Measurements from ENCODE around the gene ATP6V1G3.
"Not testable (repeated sequence)": the region's sequence is repeated elsewhere in the genome, so short reads cannot be mapped to it uniquely, and the experiment has no call there.

ATP6V1G3 gene

DNA sequence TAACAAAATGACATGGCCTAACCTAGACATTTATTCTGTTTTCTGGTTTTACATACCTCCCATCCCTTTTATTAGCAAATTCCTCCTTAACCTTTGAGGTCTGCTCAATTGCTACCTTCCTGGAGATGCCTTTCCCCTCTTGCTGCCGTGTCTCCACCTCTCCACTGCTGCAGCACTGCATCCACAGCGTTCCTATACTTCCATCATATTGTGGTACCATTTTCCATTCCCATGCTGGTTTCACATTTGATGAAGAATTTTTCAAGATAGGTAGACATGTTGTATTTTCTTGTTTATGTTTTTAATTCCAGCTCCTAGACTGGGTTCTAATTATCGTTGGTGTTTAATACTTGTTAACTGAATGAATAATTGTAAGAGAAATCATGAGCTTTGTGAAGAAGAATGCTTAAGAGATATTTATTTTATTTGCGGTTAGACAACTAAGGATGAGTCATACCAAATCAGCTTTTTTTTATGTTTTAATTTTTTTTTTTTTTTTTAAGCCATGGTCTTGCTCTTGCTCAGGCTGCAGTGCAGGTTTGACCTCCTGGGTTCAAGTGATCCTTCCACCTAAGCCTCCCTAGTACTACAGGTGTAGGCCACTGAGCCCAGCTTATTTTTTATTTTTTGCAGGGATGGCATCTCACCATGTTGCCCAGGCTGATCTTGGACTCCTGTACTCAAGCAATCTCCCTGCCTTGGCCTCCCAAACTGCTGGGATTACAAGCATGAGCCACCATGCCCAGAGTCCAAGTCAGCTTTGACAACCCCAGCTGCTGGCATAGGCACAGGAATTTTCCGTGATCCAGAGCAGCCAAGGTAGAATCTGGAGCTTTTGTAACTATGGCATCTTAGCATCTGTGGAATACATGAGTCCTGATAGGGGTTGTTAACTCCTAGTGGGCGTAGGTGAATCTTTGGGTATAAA is 44.0 kb downstream of the ATP6V1G3 start:
- no peak for DNase-seq

DNA sequence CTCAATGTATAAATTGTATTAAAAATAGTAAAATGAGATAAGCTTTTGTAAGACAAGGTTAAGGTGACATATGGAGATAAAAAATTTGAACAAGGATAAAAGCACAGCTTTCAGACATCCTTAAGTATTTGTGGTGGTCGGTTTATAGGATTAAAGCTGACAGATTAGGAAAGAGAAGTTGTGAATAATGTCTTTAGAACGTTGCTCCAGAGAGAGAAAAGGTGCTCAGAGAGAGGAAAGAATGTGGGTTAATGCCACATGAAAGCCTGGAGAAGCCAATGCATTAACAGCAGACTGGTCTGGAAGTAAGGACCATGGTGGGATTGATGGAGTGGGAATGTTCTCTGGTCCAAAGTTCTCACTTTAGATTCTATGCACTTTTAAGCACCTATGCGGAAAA is 44.8 kb downstream of the ATP6V1G3 start:
- DNase-seq = no peak

DNA sequence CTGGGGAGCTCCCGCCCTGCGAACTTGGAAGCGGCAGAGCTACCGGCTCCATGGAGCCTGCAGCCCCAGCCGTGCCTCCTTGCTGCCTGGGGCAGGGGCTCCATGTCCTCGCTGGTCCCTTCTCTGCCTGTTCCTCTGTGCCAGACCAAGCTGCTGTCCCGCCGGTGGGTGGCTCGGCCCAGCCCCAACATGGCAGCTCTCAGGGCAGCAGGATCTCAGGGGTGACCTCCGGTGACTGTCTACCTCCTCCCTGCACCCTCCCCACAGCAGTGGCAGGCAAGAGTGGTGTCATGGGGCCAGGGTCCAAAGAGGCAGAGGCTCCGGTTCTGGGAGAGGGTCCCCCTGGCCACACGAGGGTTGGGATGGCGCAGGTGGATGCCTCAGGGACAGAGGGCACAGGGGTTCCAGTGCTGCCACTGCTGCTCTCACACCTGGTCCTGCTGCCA is 45.8 kb downstream of the ATP6V1G3 start:
- DNase-seq = no peak

DNA sequence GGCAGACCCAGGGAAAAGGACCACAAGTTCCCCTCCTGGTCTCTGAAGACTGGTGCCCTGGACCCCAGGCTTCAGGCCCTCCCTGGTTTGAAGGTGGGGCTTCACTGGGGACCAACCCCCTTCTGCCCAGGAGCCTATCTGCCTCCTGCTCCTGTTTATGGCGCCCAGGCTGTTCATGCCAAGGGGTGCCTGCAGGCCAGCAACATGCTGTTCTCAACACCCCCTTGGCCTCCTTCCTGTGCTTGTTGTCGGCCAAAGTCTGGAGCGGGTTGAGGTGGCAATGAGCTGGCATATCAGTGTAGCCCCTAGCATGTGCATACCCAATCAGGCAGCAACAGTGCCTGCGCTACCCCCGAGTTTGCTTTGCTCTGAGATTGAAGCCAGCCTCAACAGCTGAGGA is 46.3 kb downstream of the ATP6V1G3 start:
- no peak for DNase-seq

DNA sequence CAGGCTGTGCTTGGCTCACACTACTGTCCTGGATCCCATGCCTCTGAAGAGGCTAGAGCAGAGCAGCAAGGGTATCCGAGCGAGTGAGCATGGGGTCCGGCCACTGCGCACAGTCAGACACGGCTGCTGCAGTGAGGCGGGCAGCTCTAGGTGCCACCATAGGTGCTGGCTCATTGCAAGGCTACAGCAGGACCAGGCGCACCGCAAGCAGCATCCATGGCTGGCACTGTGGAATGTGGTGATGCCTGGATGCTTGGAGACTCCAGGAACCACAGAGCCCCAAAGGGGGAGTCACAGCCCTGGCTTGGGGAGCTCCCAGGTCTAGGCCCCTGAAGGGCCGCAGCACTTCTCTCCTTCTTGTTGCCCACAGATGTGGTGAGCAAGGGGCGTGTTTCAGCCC is 47.2 kb downstream of the ATP6V1G3 start:
- DNase-seq = no peak

DNA sequence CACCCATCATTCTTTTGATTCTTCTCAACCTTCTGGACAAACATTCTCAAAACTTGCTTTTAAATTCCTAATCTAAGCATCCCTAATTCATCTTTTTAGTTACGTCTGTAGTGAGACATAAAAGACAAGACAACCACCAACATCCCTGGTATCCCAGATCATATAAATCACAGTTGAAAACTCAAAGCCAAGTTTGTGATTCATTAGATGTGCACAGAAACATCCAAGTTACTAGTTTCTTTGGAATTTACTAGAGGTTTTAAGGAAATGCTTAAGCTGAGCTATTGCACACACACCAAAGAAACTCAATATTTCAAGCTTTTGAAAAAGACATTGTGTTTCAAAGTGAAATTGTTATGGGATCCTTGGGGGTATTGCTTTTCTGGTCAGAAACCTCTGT is 47.6 kb downstream of the ATP6V1G3 start:
- DNase-seq = no peak

DNA sequence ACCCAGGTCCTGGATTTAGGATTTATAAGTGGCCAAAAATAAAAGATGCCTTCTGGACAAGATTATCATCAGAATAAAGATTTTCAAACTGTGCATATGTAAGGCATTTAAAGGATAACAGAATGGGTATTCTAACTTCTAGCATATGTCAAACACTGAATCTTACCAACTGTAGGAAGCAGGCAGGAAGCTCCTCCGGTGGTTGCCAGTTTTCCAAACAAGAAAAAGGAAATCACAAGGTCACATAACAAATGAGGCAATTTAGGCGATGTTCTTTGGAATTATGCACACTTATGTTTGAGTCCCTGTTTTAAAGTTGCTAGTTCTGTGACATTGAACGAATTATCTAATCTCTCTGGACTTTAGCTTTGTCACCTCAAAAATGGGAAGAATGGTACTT is 48.9 kb downstream of the ATP6V1G3 start:
- no peak for DNase-seq

DNA sequence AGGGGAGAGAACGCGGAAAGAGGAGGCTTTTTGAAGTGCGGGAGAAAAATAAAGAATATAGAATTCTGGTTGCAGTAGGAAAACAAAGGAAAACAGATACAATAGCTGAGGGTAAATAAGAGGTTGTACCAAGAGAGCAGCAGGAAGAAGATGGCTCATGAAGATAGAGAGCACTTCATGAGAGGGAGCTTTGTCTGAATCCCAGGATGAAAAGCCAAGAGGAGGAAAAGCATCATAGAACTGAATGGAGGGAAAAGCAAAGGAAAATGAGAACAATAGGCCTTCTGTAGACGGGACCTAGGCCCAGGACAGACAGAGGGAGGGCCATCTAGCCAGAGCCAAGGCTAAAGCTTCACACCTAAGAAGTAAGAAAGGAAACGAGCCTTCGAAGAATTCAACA is 49.5 kb downstream of the ATP6V1G3 start:
- no peak for DNase-seq

DNA sequence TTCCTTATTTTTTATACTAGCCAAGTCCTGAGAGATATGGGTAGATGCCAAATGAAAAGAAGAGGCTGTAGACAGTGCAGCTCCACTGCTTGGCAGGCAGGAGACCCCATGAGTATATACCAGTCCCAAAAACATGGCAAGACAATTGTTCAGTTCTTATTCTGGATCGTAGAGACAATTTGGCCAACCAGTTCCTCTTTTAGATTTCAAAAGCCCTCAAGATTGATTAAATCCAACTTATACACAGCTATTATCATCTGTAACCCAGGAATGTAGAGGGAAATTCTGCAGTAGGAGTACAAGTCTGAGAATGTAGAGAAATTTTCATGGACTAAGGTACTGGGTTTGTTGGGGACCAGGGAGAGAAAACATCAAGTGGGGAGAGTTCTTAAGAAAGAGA is 50.3 kb downstream of the ATP6V1G3 start:
- DNase-seq = no peak

DNA sequence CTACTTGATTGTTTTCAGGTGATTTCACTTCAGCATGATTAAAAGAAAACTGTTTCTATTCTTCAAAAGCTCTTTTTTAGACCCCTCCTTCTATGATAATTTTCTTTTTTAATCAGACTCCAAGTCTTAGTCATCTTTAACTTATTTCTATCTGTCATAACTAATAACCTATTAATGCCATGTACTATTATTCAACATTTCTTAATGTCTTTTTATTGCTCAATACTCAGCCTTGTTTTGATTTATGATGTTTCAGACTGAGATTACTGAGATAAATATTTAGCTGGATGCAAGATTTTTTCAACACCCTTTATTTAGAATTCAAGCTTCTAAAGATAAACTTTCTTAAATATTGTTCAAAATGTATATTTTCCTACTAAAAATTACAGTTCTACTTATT is 53.6 kb downstream of the ATP6V1G3 start:
- no peak for DNase-seq

DNA sequence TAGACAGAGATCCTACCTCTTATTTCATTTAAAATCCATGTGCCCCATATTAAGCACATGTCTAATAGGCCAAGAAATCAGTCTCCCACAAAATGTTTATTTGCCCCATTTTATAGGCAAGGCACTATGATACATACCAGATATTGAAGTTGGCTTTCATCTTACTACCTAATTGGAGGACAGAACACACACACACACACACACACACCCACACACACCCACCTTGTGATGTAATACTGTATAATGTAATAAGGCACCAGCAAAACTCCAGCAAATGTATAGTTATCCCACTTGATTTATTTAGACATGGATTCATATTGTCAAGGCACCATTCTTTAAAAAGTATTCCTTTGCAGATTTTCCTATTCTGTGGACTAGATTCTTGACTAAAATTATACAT is 56.8 kb downstream of the ATP6V1G3 start:
- no peak for DNase-seq

DNA sequence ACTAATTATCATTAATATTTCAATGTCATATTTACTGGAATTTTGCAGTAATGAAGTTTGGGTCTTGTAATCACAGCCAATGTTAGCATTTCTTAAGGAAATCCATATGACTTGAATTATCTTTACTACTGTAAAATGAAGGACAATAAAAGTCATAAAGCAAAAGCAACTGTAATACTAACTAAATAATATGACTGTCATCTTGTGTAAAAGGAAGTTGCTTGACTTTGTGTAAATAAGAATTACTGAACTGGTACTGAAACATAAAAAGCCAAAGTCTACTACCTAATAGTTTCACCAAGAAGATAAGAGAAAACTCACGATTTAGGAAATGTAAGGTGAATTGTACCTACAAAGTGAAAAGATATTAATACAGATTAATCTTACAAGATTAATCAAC is 57.5 kb downstream of the ATP6V1G3 start:
- DNase-seq = no peak

DNA sequence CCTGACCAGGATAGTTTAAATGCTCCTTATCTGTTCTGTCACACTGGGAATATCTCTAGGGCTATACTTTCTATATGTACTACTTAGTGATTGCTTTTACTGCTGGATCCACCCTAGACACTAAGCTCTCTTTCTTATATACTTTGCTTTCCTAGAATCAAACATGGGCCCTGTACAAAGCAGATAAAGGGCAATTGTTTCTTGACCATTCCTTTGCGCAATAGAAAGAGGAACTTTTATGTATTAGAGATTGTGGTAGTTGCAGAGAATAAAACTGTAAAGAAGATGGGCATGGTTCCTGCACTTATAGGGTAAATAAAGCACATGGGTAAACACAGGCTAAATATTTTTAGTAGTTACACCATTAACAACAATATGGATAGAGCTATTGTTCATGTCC is 58.8 kb downstream of the ATP6V1G3 start:
- DNase-seq = no peak

DNA sequence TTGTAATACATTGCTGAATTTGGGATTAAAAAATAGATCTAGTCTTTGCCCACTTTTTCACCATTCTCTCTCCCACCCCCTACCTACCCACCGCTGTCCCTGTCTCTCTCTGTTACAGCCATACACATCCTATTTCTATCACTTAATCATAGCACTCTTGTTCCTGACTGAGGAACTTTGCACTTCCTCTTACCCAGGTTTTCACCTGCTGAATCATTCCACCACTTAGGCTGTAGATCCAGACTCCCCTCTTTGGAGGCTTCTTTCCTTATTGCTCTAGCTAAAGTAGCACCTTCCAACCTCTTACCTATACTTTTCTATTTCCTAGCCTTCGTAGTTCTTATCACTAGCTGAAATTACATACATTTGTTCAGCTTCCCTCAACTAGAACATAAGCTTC is 59.6 kb downstream of the ATP6V1G3 start:
- no peak for DNase-seq

DNA sequence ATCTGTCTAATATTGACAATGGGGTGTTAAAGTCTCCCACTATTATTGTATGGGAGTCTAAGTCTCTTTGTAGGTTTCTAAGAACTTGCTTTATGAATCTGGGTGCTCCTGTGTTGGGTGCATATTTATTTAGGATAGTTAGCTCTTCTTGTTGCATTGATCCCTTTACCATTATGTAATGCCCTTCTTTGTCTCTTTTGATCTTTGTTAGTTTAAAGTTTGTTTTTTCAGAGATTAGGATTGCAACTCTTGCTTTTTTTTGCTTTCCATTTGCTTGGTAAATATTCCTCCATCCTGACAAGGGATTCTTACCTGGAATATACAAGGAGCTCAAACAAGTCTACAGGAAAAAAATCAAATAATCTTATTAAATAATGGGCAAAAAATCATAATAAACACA is 63.1 kb downstream of the ATP6V1G3 start:
- not testable (repeated sequence) for DNase-seq

Data from DMS79 (cell line).